Osteoblast (primary cell): Measurements from ENCODE around the gene ZC3H12C. TPM values are rescaled to one million over a fixed set of nuclear protein-coding genes. Genes with fewer than 3 reads are reported as not detected.

ENCODE experiments used
- DNase-seq: peaks from one replicate; pipeline ENCODE4 v3.0.0; 2011; ENCODE audit warnings: low spot score, mixed read lengths; ENCODE audit not compliant: insufficient read length; ENCODE audit errors: missing footprints
- H2AFZ ChIP-seq: 2 replicates; pipeline ENCODE4 v1.6.0; 2011; ENCODE audit warnings: mild to moderate bottlenecking, low read length
- H3K27ac ChIP-seq: 2 replicates; pipeline ENCODE4 v1.5.1; 2011; ENCODE audit warnings: mild to moderate bottlenecking, low read depth, low read length, moderate library complexity
- H3K27me3 ChIP-seq: 2 replicates; pipeline ENCODE4 v1.6.0; 2012; ENCODE audit warnings: mild to moderate bottlenecking, control low read depth, inconsistent platforms, low read length, moderate library complexity; ENCODE audit not compliant: insufficient read depth
- H3K36me3 ChIP-seq: 2 replicates; pipeline ENCODE4 v1.5.1; 2011; ENCODE audit warnings: mild to moderate bottlenecking, low read length, control low read depth, moderate library complexity; ENCODE audit not compliant: insufficient read depth
- H3K4me1 ChIP-seq: 2 replicates; pipeline ENCODE4 v1.5.1; 2011; ENCODE audit warnings: mild to moderate bottlenecking, low read length, control low read depth, moderate library complexity; ENCODE audit not compliant: insufficient read depth
- H3K4me2 ChIP-seq: 2 replicates; pipeline ENCODE4 v1.6.0; 2011; ENCODE audit warnings: mild to moderate bottlenecking, low read length; ENCODE audit not compliant: insufficient read depth
- H3K4me3 ChIP-seq: fragments of 200-600 bp; sonication (generic); 3 replicates; pipeline ENCODE4 v1.5.1; 2012; ENCODE audit warnings: mild to moderate bottlenecking, low read length, inconsistent platforms; ENCODE audit not compliant: insufficient read depth
- H3K79me2 ChIP-seq: 2 replicates; pipeline ENCODE4 v1.6.0; 2012; ENCODE audit warnings: mild to moderate bottlenecking, low read length, control low read depth, inconsistent platforms; ENCODE audit not compliant: insufficient read depth
- H3K9me3 ChIP-seq: 2 replicates; pipeline ENCODE4 v1.5.1; 2011; ENCODE audit warnings: low read depth, low read length, control low read depth
- H4K20me1 ChIP-seq: 2 replicates; pipeline ENCODE4 v1.6.0; 2012; ENCODE audit warnings: mild to moderate bottlenecking, low read length, control low read depth; ENCODE audit not compliant: insufficient read depth
- CTCF ChIP-seq: IDR thresholded peaks from 2 replicates; pipeline ENCODE4 v1.5.1; 2011; ENCODE audit warnings: mild to moderate bottlenecking, low read depth, low read length, moderate library complexity; ENCODE audit errors: extremely low read depth
- total RNA-seq: library from RNA; depleted of rRNA; stranded (reverse); fragments of >200 nt; gene quantifications from 2 replicates; pipeline ENCODE4 v1.2.3, GENCODE V29; 2012

The ZC3H12C gene
- total RNA-seq, 1 donor, result 10.5 TPM

- no peak overlapping the region for H3K27ac ChIP-seq
- no peak overlapping the region for H3K4me2 ChIP-seq
- H4K20me1 ChIP-seq, result no peaks in the 10 kb centered on the region
- H3K4me1 ChIP-seq, result peaks cover 12% of the 10 kb centered on the region
- no peak for DNase-seq
- H3K27me3 ChIP-seq, result no peaks in the 10 kb centered on the region
- H3K9me3 ChIP-seq, result no peaks in the 10 kb centered on the region
- H3K79me2 ChIP-seq, result no peaks in the 10 kb centered on the region
- peak overlapping the region; percentile 40 for H2AFZ ChIP-seq
- TF ChIP-seq CTCF, result no peak
- no peak overlapping the region for H3K4me3 ChIP-seq
- no peaks in the 10 kb centered on the region for H3K36me3 ChIP-seq
Measured at GRCh38 chr11:110081462-110082376, 11.5 kb upstream of the ZC3H12C start.

DNA sequence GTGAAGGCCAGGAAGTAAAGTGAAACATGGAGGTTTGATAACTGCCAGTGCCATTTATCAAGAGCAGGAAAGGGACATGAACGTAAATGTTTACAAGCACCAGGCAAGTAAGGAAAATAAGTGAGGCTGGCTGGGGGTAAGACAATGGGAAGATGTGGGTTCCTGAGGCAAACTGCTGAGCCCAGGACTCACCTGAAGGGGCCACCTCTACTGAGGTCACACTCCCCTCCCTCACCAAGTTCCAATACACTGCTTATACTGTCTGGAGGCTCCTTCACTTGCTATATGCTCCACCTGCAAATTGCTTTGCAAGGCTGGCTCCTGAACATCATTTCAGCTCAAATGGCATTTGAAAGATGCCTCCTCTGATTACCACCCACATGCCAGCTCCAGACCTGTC, 10.3 kb upstream of the ZC3H12C start:
- Histone ChIP-seq H3K4me3 (no peak overlapping the region), H3K9me3 (no peaks in the 10 kb centered on the region), H2AFZ (no peak overlapping the region), H3K27me3 (no peaks in the 10 kb centered on the region), H3K79me2 (no peaks in the 10 kb centered on the region), H3K4me1 (peaks cover 14% of the 10 kb centered on the region), H4K20me1 (no peaks in the 10 kb centered on the region), H3K36me3 (no peaks in the 10 kb centered on the region), H3K4me2 (no peak overlapping the region), H3K27ac (no peak overlapping the region)
- no peak for TF ChIP-seq CTCF
- no peak for DNase-seq

DNA sequence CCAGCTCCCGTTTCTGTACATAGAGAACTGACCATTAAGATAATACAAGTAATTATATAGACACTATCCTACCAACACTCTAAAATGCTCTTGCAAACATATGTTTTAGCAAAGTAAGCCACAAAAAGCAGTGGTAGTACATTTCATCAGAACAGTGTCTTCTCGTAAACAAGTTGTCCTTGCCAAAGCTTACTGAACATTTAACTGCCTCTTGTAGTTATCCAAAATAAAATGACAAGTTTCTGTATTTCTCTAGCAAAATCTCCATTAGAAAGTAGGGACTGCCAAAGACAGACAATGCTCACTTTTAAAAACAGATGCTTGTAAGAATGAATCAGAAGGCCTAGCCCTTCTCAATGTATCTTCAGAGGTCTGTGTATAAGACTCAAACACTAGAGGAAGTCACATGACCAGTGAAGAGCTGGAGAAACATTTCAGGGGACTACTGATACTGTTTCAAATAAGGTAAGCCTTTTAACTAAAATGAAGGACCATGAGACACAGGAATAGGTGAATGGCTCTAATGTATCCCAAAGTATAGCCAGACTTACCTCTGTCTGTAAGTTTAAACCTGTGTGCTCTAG, 7.8 kb upstream of the ZC3H12C start:
- Histone ChIP-seq H3K9me3 (no peaks in the 10 kb centered on the region), H3K4me1 (peaks cover 16% of the 10 kb centered on the region), H3K36me3 (no peaks in the 10 kb centered on the region), H3K27ac (no peak overlapping the region), H4K20me1 (no peaks in the 10 kb centered on the region), H3K27me3 (no peaks in the 10 kb centered on the region), H3K79me2 (no peaks in the 10 kb centered on the region), H3K4me3 (no peak overlapping the region), H2AFZ (peak overlapping the region; percentile 26), H3K4me2 (no peak overlapping the region)
- DNase-seq, result no peak
- TF ChIP-seq CTCF, result no peak

DNA sequence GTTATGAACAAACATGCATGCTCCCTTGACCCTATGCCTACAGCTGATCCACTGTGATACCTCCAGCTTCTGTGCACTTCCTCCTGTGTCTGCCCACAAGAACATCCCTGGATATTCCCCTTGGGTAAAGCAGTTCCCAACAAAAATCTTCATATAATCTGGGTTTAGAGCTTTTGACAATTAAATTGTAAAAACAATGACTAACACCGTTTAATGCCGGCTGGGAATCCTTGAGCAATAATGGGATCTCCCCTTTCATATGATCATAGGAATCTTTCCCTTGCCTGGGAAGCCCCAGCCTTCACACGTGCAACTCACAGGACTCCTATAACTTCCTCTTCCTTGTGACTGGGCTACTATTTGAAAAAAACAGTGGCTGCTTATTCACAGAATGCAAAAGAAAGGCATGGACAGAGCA, 6.3 kb upstream of the ZC3H12C start:
- Histone ChIP-seq H3K4me3 (no peak overlapping the region), H3K9me3 (no peaks in the 10 kb centered on the region), H2AFZ (no peak overlapping the region), H3K27ac (peak overlapping the region; percentile 35), H3K79me2 (no peaks in the 10 kb centered on the region), H3K36me3 (no peaks in the 10 kb centered on the region), H3K4me1 (peaks cover 17% of the 10 kb centered on the region), H4K20me1 (no peaks in the 10 kb centered on the region), H3K27me3 (no peaks in the 10 kb centered on the region), H3K4me2 (no peak overlapping the region)
- DNase-seq, result peak; percentile 60
- no peak for TF ChIP-seq CTCF
